ENCODE data around the gene UTP11. TPM values are rescaled to one million over a fixed set of nuclear protein-coding genes. Genes with fewer than 3 reads are reported as not detected.

UTP11 gene
- total RNA-seq, 1 experiment from 2014 or later: 53.8 TPM

DNA sequence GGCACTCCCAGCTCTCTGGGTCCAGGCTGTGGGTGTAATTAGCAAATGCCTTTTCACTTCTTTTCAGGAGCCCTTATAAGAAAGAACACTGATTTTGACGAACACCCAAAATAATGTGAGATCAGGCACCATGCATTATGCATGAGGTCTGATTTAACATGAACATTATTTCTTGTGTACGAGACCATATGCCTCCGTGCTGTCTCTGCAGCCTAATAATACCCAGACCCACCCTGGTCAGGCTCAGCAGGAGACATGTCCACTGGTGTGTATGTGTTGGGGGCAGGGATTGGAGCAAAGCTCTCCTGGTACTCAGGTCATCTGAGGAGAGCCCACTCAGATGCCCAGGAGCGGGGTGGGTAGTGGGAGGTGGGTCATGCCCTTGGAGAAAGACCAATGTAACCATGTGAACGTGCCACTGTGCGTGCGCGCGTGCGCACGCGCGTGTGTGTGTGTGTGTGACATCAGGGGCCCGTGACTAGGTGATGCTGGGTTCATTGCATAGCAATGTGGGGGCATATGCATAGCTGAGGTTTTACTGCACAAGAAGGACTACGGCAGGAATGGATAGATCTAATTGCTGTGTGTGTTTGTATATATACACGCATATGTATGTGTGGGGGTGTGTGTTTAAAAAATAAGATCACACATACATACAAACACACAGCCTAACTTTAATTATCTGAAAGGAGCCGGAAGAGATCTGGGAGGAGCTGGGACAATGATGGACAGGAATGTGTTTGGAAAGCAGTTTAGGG is 27.0 kb downstream of the UTP11 start:
- Histone ChIP-seq H3K9me3 (ENCODE audit: control insufficient read depth, insufficient read depth, low read depth, low read length) (no peaks in the 10 kb centered on the region), H3K4me3 (ENCODE audit: low read depth in 2 of 2, low read length in 2 of 2) (no peak overlapping the region), H3K36me3 (ENCODE audit: control insufficient read depth, insufficient read depth, low read length) (no peaks in the 10 kb centered on the region), H3K27me3 (ENCODE audit: control insufficient read depth, insufficient read depth, low read length) (peaks cover 9% of the 10 kb centered on the region; the same call in 1 of the 2 replicates), H3K4me1 (ENCODE audit: control insufficient read depth, insufficient read depth, low read length) (peaks cover 4% of the 10 kb centered on the region; the same call in 1 of the 2 replicates), H3K27ac (ENCODE audit: low read length) (no peak overlapping the region)
- CTCF ChIA-PET: interaction anchor here (0.7 kb wide), 1 partner anchor 93 kb away, joined by 4 read pairs; no protein-coding TSS in a partner anchor
- intact Hi-C loops (cut with micrococcal nuclease; ENCODE audit: unreplicated experiment) (no loop called here), in situ Hi-C loops (cut with HindIII; ENCODE audit: low pct_unique_long_range_greater_than_20kb, low sequenced_read_pairs) (no loop called here)
- POLR2A ChIA-PET: no interaction called here
- no peak for DNase-seq (ENCODE audit: low read depth, low spot score)
- ATAC-seq: no peak
- TF ChIP-seq, protein P1, sequence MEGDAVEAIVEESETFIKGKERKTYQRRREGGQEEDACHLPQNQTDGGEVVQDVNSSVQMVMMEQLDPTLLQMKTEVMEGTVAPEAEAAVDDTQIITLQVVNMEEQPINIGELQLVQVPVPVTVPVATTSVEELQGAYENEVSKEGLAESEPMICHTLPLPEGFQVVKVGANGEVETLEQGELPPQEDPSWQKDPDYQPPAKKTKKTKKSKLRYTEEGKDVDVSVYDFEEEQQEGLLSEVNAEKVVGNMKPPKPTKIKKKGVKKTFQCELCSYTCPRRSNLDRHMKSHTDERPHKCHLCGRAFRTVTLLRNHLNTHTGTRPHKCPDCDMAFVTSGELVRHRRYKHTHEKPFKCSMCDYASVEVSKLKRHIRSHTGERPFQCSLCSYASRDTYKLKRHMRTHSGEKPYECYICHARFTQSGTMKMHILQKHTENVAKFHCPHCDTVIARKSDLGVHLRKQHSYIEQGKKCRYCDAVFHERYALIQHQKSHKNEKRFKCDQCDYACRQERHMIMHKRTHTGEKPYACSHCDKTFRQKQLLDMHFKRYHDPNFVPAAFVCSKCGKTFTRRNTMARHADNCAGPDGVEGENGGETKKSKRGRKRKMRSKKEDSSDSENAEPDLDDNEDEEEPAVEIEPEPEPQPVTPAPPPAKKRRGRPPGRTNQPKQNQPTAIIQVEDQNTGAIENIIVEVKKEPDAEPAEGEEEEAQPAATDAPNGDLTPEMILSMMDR (IDR thresholded peaks at IDR 0.05): no peak
- TF ChIP-seq SIN3A (IDR thresholded peaks at IDR 0.05; ENCODE audit: borderline replicate concordance, insufficient read depth, low read depth, low read length) (no peak), REST (IDR thresholded peaks at IDR 0.05; ENCODE audit: insufficient read depth in 1 of 2, low read depth in 2 of 2, low read length in 1 of 2) (no peak), TCF7L2 (IDR thresholded peaks at IDR 0.05; ENCODE audit: low read depth, low read length) (no peak), POLR2AphosphoS5 (IDR thresholded peaks at IDR 0.05; ENCODE audit: low read depth, low read length) (no peak)
- BruUV-seq (replicated peaks): no TSS peak

- POLR2A ChIA-PET: no interaction called here
- TF ChIP-seq SIN3A (IDR thresholded peaks at IDR 0.05; ENCODE audit: borderline replicate concordance, insufficient read depth, low read depth, low read length): no peak
- no peak for TF ChIP-seq REST (IDR thresholded peaks at IDR 0.05; ENCODE audit: insufficient read depth in 1 of 2, low read depth in 2 of 2, low read length in 1 of 2)
- CTCF ChIA-PET: interaction anchor here (1.3 kb wide), 1 partner anchor 29 kb away, joined by 3 read pairs; no protein-coding TSS in a partner anchor
- Histone ChIP-seq H3K27ac (ENCODE audit: low read length) (no peak overlapping the region), H3K4me3 (ENCODE audit: low read depth in 2 of 2, low read length in 2 of 2) (no peak overlapping the region), H3K9me3 (ENCODE audit: control insufficient read depth, insufficient read depth, low read depth, low read length) (no peaks in the 10 kb centered on the region), H3K36me3 (ENCODE audit: control insufficient read depth, insufficient read depth, low read length) (no peaks in the 10 kb centered on the region), H3K4me1 (ENCODE audit: control insufficient read depth, insufficient read depth, low read length) (peaks cover 4% of the 10 kb centered on the region; the same call in 1 of the 2 replicates), H3K27me3 (ENCODE audit: control insufficient read depth, insufficient read depth, low read length) (peaks cover 11% of the 10 kb centered on the region; the same call in 1 of the 2 replicates)
- in situ Hi-C loops (cut with HindIII; ENCODE audit: low pct_unique_long_range_greater_than_20kb, low sequenced_read_pairs): no loop called here
- ATAC-seq (no peak), DNase-seq (ENCODE audit: low read depth, low spot score) (no peak)
- intact Hi-C loops (cut with micrococcal nuclease; ENCODE audit: unreplicated experiment): no loop called here
- BruUV-seq (replicated peaks): no TSS peak
Observed at GRCh38 chr1:38041936-38042834, 29.7 kb downstream of the UTP11 start.

All from Panc1 (cell line).